Stimulated activated CD8-positive, alpha-beta memory T cell treated with anti-CD3 and anti-CD28 coated beads, Interleukin-2, amount 100 ng/mL, for 1 hour (primary cell): ENCODE results near the gene DTNBP1.

Experiments
- DNase-seq, 2 donors: peaks; one replicate each; pipeline ENCODE4 v3.0.0-alpha.2; 2020; ENCODE audit warnings: low read depth in 2 of 2

DTNBP1 gene

DNA sequence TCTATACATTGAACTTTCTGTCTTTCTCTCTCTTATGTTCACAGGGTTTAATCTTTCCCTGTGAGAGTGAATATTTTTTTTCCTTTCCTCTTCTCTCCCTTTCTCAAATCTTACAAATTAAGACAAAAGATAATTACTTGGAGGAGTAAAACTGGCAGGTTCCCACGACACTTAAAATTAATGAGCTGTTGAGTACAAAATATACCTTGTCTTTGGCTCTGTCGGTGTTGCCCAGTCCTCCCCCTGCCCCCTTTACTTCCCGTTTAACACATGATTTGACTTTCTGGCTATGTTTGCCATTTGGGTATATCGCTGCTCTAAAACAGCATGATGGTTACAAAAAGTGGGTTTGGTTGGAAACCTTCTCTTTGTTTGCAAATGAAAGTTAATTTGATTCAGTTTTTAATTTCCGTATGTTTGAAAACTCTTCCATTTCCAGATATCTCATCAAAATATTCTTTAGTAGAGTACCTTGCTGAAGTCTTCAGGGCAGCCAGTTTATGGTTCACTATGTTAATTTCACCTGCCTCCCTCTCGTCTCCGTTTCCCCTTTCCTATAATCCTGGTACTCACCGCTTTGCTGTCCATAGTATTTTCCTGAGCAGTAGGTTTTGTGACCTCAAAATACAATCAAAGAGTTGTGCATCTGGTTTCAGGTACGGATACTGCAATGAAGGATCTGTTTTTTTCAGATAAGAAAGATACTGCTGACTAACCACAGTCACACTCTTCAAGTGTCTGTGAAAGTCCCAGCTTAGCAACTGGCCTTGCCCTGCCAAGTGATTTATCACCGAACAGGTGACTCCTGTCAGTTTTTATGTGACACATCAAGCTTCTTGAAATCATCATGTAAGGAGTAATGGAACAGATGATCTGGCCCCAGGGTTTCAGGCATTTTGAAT lies 181.2 kb downstream of the DTNBP1 start:
- DNase-seq, result no peak

DNA sequence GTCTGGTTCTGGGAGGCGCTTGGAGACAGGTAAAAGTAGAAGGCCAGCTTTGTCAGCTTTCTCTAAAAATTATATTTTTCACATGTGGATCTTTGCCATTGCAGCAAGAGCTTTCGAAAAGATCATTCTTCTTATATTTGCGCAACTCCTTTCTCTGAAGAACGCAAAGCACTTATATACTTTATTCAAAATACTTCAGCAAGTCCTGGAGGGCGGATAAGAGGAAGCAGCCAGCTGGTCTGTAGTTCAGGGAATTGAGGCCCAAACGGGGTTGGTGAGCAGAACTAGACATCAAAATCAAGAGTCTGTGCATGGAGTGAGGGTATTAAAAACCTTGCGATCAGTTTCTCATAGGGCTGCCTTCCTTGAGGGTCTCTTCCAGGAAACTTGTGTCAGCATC lies 182.3 kb downstream of the DTNBP1 start:
- no peak for DNase-seq

DNA sequence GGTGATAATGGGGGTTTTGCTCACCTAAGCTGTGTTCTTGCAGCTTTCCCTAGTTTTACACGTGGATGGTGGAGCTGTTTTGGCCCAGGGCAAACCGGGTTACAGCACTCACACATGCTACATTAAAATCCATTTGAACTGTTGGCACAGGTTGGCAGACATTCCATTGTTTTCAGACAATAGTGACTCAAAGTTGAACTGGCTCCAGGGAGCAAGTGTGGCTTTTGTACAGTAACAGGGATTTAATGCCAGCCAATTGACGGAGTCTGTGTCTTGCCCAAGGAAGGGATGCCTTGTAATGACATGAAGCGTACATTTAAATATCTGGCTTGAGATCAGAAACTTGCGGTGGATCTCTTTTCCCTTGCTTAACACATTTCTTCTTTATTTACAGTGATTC lies 183.1 kb downstream of the DTNBP1 start:
- no peak for DNase-seq

DNA sequence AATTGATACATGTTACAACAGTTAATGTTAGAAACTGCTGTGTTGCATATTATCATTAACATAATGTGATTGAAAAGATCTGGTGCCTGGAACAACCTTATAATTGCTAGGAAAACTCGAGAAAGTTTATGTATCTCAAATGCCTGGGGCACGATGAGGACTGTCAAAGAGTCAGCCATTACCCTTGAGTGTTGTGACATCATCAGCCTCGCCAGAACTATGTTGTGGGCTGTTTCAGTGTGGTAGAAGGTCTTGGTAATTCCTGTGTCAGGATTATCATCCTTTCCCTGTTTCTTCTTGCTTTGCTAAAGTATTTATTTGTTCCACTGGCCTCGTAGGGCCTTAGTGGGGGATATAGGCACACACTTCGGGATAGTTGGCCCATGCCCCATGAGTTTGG lies 185.1 kb downstream of the DTNBP1 start:
- no peak for DNase-seq

DNA sequence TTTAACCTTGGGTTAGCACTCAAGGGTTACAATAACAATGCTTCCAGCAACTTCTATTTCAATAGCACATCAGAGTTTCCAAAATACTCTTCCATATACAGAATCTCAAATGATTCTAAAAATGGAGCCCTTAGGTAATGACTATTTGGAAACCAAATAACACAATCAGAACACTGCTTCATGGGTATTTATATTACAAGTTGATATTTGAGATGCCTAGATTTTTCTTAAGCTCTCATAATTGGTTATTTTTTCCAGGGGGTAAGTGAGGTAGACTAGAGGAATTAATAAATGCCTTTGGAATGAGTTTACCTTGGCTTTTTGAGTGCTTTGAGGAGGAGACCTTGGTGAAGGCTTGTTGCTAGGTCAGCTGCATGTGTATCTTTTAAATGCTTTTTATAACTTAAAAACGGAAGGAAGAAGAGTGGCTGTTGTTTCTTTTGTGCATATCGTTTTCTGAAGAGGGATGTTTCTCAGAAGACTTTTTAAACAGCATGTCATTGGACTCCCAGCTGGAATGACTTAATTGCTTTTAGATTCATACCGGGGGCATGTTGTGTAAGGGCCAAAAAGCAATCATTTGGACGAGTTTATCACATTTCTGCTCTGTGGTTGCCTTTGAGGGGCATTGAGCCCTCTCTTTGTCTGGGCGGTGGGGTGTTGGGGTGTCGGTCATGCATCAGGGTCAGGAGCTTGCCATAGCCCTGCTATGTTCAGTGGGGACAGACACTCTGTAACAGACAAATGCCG lies 186.0 kb downstream of the DTNBP1 start:
- DNase-seq, result no peak

DNA sequence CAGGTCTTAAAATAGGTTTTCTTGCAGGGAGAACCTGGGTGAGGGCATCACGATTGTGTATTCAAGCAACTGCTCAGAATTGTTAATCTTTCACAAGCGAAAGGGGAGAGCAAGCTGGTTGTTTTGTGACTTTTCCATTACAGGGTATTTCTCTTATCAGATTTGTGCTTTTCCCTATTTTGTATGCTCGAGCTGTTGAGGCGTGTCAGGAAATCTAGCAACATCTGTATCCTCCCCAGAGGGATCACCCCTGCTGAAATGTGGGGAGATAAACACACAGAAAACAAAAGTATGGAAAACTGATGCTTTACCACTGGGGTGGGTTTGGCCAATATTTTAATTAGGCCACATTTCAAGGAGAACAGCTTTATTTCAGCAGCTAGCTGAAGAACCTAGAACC lies 187.0 kb downstream of the DTNBP1 start:
- DNase-seq, result no peak

DNA sequence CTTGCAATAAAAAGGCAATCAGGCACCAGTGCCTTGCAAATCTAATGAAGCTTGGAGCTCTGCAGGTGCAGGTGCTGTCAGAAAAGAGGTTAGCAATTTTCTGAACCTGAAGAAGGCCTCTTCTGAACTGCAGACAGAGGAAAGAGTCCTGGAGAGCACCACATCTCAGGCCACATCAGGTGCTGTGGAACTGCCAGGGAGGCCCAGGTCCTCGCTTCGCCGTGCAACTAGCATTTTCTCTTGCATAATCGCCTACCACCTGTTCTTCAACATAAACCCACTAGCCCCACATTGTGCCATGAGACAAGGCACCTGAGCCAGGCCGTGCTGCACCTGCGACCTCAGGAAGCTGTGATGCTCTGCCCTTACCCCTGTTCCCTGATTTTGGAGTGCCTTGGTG lies 187.6 kb downstream of the DTNBP1 start:
- no peak for DNase-seq

DNA sequence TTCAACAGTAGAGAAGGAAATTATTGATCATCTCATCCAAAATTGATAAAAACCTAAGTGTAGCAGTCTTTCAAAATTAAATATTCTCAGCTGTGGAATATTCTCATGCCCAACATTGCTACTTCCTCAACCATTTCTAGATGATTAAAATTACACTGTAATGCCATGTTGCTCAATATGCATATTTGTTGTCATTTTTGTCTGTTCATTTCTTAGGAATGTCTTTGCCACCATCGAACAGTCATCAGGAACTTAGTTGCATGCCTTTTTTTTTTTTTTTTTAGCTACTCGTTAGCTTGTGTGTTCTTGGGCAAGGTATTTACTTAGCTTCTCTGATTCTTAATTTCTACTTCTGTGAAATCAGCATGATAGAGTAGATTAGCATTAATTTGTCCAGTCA lies 188.6 kb downstream of the DTNBP1 start:
- no peak for DNase-seq

DNA sequence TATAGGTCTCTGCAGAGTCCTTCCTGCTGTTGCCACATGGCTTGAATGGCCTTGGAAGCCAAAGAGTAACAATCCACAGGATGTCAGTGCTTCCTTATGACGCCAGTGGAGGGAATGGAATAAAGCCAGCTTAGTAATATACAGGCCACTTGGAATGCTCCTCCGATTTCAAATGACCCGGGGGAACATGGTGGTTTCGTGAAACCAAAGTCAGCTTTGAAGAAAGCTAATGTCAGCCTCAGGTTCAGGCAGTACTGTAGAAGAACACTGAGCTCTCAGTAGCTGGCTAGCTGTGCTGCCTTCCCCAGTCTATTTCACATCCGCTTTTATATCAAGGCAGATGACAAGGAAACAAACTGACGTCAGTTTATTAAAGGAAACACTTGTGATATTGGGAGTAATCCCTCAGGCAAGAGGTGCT lies 189.1 kb downstream of the DTNBP1 start:
- DNase-seq, result no peak

DNA sequence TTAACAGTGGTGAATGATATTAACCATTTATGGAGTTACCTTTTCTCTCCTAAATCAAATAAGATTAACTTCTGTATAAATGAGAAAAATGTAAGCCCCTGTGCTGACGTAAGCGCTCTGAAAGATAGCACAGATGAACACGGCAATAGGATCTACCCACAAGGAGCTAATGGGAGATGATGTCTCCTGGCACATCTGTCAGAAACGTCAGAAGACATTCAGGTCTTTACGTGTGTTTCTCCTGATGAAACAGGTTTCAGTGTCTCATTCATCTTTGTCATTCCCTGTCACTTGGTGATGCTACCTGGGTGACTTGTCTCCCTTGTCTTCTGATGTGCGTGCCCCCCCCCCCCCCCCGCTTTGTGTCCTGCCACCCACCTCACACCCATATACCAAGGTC lies 189.7 kb downstream of the DTNBP1 start:
- no peak for DNase-seq
